PFSK-1 (cell line): ENCODE data around the gene CNOT8.

Source experiments
- FOXP2 ChIP-seq: optimal IDR thresholded peaks from 2 replicates; pipeline ENCODE3; 2011; ENCODE audit warnings: borderline replicate concordance, control low read depth, inconsistent platforms; ENCODE audit not compliant: insufficient read depth; ENCODE audit errors: extremely low read length, extremely low read depth
- POLR2AphosphoS5 ChIP-seq: IDR thresholded peaks from 2 replicates; pipeline ENCODE4 v1.6.1; 2012; ENCODE audit warnings: low read depth, mild to moderate bottlenecking, control low read depth, low read length, moderate library complexity
- SIN3A ChIP-seq: IDR thresholded peaks from 2 replicates; pipeline ENCODE4 v1.6.1; 2012; ENCODE audit warnings: mild to moderate bottlenecking, low read length, moderate library complexity, borderline replicate concordance; ENCODE audit not compliant: insufficient read depth
- TAF1 ChIP-seq: IDR thresholded peaks from 2 replicates; pipeline ENCODE4 v1.6.1; 2012; ENCODE audit warnings: low read length, control low read depth, borderline replicate concordance; ENCODE audit not compliant: insufficient read depth
- TF ChIP-seq, protein P1 (sequence below), 2 experiments: IDR thresholded peaks; 2 replicates each; pipeline versions ENCODE4 v1.6.1 to v1.8.0; 2011 to 2012; ENCODE audit warnings: low read depth in 2 of 2, low read length in 2 of 2, control low read depth in 1 of 2, inconsistent platforms in 1 of 2, mild to moderate bottlenecking in 1 of 2, moderate library complexity in 1 of 2; ENCODE audit not compliant: insufficient read depth in 1 of 2

Gene CNOT8

DNA sequence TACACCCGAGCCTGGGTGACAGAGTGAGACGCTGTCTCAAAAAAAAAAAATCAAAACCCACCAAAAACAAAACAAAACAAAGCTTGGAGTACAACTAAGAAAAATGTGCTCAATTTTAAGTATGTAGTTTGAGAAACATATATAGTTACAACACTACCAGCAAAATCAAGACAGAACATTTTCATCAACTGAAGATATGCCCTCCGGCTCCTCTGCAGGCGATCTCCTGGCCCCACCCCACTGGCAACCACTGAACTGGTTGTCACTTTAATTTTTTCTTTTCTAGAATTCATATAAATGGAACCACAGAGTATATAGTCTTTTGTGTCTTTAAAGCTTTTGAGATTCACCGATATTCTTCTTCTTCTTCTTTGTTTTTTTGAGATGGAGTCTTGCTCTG, 35.0 kb downstream of the CNOT8 start:
- TF ChIP-seq FOXP2 = no peak
- TF ChIP-seq SIN3A = no peak

DNA sequence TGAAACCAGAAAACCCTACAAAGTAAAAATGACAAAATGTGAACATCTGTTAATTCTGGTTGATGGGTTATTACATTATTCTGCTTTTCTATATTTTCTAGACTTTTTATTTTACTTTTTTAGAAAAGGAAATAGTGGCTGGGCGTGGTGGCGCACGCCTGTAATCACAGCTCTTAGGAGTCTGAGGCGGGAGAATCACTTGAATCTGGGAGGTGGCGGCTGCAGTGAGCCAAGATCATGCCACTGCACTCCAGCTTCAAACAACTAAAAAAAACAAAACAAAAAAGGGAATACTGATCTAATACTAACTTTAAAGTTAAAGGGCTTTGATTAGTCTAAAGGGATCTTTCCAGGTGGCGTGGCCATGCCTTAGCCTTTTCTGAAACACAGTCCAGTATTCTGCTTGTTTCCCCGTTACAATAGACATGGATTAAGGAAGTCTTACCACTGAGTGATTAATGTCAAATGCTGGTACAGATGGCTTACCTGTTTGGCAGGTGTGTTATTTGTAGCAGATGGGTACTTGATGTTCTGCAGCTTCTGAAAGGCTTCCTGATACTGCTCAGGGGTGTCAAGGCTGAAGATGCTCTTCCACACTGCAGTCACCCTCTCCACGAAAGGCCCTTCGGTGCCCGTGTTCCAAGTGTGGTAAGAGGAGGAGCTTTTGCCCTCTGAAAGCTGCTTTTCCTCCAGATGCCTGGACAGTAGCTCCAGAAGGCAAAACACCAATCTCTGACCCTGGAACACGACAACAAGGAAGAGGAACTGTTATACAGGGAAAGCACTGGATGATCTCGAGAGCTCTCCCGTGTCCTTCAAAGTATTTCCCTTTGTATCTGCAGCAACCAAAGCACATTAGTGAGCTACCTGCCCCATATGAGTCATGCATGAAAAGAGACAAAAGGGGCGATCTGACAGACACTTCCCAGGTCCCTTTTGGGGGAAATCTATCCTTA, 37.5 kb downstream of the CNOT8 start:
- TF ChIP-seq TAF1 = no peak
- no peak for TF ChIP-seq SIN3A
- no peak for TF ChIP-seq FOXP2
- TF ChIP-seq, protein P1, sequence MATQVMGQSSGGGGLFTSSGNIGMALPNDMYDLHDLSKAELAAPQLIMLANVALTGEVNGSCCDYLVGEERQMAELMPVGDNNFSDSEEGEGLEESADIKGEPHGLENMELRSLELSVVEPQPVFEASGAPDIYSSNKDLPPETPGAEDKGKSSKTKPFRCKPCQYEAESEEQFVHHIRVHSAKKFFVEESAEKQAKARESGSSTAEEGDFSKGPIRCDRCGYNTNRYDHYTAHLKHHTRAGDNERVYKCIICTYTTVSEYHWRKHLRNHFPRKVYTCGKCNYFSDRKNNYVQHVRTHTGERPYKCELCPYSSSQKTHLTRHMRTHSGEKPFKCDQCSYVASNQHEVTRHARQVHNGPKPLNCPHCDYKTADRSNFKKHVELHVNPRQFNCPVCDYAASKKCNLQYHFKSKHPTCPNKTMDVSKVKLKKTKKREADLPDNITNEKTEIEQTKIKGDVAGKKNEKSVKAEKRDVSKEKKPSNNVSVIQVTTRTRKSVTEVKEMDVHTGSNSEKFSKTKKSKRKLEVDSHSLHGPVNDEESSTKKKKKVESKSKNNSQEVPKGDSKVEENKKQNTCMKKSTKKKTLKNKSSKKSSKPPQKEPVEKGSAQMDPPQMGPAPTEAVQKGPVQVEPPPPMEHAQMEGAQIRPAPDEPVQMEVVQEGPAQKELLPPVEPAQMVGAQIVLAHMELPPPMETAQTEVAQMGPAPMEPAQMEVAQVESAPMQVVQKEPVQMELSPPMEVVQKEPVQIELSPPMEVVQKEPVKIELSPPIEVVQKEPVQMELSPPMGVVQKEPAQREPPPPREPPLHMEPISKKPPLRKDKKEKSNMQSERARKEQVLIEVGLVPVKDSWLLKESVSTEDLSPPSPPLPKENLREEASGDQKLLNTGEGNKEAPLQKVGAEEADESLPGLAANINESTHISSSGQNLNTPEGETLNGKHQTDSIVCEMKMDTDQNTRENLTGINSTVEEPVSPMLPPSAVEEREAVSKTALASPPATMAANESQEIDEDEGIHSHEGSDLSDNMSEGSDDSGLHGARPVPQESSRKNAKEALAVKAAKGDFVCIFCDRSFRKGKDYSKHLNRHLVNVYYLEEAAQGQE (IDR thresholded peaks at IDR 0.05; ENCODE audit: insufficient read depth in 1 of 2, low read depth in 2 of 2, low read length in 2 of 2) = no peak
- TF ChIP-seq POLR2AphosphoS5 = no peak

DNA sequence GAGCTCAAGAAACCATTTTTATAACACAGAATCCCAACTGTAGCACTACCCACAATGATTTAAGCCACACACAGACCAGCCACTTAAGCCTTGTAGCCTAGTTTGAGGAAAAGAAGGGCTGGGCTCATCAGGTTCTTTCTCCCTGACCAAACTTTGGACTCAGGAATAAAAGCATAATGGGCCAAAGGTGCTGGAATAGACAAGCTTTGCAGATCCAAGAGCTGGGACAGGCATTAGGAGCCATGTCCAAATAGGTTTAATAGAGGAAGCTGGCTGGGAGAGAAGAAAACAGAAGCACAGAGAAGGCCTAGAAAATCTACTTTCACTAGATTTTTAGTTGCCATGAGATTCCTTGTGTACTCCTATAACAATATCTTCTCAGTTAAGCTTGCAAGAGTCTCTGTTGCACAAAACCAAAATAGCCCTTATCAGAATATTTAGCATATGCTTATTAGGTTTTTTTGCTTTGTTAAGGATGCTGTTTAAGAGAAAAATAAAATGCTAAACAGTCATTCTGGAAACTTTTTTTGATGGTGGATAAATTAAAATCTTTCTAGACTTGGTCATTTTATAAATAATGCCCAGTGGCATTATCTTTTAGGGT, 38.2 kb downstream of the CNOT8 start:
- no peak for TF ChIP-seq TAF1
- TF ChIP-seq, protein P1 (IDR thresholded peaks at IDR 0.05; ENCODE audit: insufficient read depth in 1 of 2, low read depth in 2 of 2, low read length in 2 of 2) = no peak
- no peak for TF ChIP-seq FOXP2

DNA sequence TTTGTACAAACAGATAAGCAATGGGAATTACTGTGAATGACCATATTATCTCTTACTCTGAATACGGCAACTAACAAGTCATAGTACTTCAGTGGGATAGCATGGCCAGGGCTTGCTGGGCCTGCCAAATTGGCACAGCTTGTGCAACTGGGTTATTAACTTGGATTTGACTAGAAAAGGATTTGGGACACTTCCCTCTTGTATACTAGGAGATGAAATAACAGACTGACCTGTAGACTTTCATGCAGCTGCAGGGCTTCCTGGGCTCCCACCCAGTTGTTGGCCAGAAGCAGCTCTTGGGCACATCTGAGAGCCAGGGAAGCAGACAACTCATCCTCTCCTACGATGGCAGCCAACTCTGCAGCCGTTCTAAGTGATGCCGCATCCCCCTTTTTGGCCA, 39.8 kb downstream of the CNOT8 start:
- TF ChIP-seq SIN3A (no peak), POLR2AphosphoS5 (no peak)

DNA sequence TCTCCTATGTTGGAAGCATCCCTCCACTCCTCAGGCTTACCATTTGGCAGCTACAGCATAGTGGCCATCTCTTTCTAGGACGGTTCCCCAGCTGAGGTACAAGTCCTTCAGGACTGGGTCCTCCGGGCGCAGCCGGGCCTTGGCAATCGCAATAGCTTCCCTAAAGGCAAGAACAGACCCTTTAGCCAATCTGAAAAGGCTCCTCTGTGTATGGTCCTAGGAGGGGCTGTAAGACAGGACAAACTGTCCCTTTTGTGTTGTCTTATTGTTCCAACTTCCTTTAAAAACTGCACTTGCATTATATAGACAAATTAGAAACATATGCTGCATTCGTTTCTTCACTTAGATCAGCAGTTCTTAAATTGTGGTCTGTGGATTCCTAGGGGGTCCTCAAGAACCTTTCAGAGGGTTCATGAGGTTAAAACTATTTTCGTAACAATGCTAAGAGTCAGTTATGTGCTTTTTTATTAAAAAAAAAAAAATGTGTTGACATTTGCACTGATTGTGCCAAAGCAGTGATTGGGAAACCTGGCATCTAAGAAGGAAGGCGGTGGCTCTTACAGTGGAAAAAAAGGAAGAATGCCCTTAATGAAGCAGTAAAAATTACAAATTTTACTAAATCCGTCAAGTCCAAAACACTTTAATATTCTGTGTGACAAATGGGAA, 40.9 kb downstream of the CNOT8 start:
- TF ChIP-seq TAF1 (no peak), SIN3A (no peak), FOXP2 (no peak), POLR2AphosphoS5 (no peak)
- TF ChIP-seq, protein P1 (IDR thresholded peaks at IDR 0.05; ENCODE audit: insufficient read depth in 1 of 2, low read depth in 2 of 2, low read length in 2 of 2) = no peak

DNA sequence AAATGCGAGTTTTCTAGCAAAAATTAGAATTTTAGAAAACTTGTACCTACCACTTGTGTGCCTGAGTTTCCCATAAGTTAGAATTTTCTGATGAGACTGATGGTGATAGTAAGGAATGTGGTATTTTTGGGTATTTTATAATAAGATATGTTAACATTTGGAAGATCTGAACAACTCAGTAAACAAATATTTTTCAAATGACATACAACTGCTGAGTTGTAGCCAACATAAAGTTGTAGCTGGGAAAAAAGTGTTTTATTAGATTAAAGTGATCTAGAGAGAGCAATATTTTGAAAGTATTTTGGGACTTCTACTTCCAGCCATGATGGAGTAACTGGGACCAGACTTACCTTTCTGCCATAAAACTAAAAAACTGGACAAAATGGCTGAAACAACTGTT, 41.6 kb downstream of the CNOT8 start:
- TF ChIP-seq POLR2AphosphoS5 (no peak), SIN3A (no peak), TAF1 (no peak), FOXP2 (no peak)
- TF ChIP-seq, protein P1 (IDR thresholded peaks at IDR 0.05; ENCODE audit: insufficient read depth in 1 of 2, low read depth in 2 of 2, low read length in 2 of 2) = no peak
